Endothelial cell of umbilical vein (primary cell): ENCODE measurements around the gene NOXRED1. TPM values are rescaled to one million over a fixed set of nuclear protein-coding genes. Genes with fewer than 3 reads are reported as not detected.

Experiments
- BruUV-seq: library from RNA; stranded (reverse); fragments of 400-500 nt; replicated peaks from 2 replicates; lab custom pipeline; 2021; lab: Mats Ljungman, UMichigan
- CTCF ChIA-PET: fragments of 300-600, 350-600 bp; sonication (Branson Sonifier 250); formaldehyde crosslinking; loops from one replicate; lab custom pipeline; 2021; ENCODE audit warnings: antibody characterized with exemption, inconsistent platforms; lab: Charles Lee
- POLR2A ChIA-PET: fragments of 300-600, 350-600 bp; sonication (Branson Sonifier 250); formaldehyde crosslinking; loops from one replicate; lab custom pipeline; 2021; ENCODE audit warnings: antibody characterized with exemption, inconsistent platforms; lab: Charles Lee
- DNase-seq: peaks from one replicate; pipeline ENCODE4 v3.0.0-alpha.2; 2011; ENCODE audit warnings: low read depth, low spot score
- FAIRE-seq: peaks from 2 replicates; lab custom pipeline; 2011; peaks lifted over from hg19 to GRCh38; lab: Jason Lieb, UNC
- H2AFZ ChIP-seq: 2 replicates; pipeline ENCODE4 v1.6.0; 2012; ENCODE audit warnings: low read depth, low read length, control low read depth, inconsistent platforms
- H3K27ac ChIP-seq: 2 replicates; pipeline ENCODE4 v1.5.1; 2011; ENCODE audit warnings: low read depth, mild to moderate bottlenecking, control low read depth, low read length, moderate library complexity; ENCODE audit not compliant: insufficient read depth
- H3K27me3 ChIP-seq, 2 experiments: 2 replicates each; pipeline versions ENCODE4 v1.6.0 to v1.6.1; 2011; ENCODE audit warnings: low read length in 2 of 2, mixed read lengths in 1 of 2; ENCODE audit not compliant: control insufficient read depth in 2 of 2, insufficient read depth in 2 of 2
- H3K36me3 ChIP-seq, 2 experiments: 2 replicates in 1 of 2; 3 replicates in 1 of 2; pipeline ENCODE4 v1.5.1; 2011; ENCODE audit warnings: low read length in 2 of 2, mild to moderate bottlenecking in 1 of 2, moderate library complexity in 1 of 2; ENCODE audit not compliant: control insufficient read depth in 2 of 2, insufficient read depth in 2 of 2; ENCODE audit errors: extremely low read depth in 1 of 2
- H3K4me1 ChIP-seq: 3 replicates; pipeline ENCODE4 v1.5.1; 2011; ENCODE audit warnings: mild to moderate bottlenecking, low read length; ENCODE audit not compliant: control insufficient read depth, insufficient read depth; ENCODE audit errors: extremely low read depth
- H3K4me2 ChIP-seq: 2 replicates; pipeline ENCODE4 v1.6.1; 2011; ENCODE audit warnings: low read length, control low read depth, mixed read lengths; ENCODE audit not compliant: insufficient read depth
- H3K4me3 ChIP-seq, 3 experiments: fragments of 200-600 bp in 1 of 3; sonication (generic), shearing (Covaris generic) in 1 of 3; replicated peaks in 1 of 3; 2 replicates each; pipeline ENCODE4 v1.5.1; 2011 to 2016; ENCODE audit warnings: control low read depth in 3 of 3, low read length in 3 of 3, mild to moderate bottlenecking in 2 of 3, inconsistent platforms in 1 of 3, low read depth in 1 of 3, moderate library complexity in 1 of 3; ENCODE audit not compliant: insufficient read depth in 1 of 3
- H3K79me2 ChIP-seq: 2 replicates; pipeline ENCODE4 v1.6.0; 2012; ENCODE audit warnings: low read length, inconsistent platforms; ENCODE audit not compliant: control insufficient read depth, insufficient read depth
- H3K9ac ChIP-seq: replicated peaks from 2 replicates; pipeline ENCODE3; 2011; ENCODE audit warnings: low read length, control low read depth; ENCODE audit not compliant: insufficient read depth; ENCODE audit errors: extremely low read depth
- H3K9me1 ChIP-seq: replicated peaks from 3 replicates; pipeline ENCODE4 v1.6.0; 2011; ENCODE audit warnings: mild to moderate bottlenecking, low read length; ENCODE audit not compliant: control insufficient read depth, insufficient read depth; ENCODE audit errors: extremely low read depth
- H3K9me3 ChIP-seq: replicated peaks from 2 replicates; pipeline ENCODE4 v1.5.1; 2012; ENCODE audit warnings: low read length, inconsistent platforms; ENCODE audit not compliant: control insufficient read depth, insufficient read depth
- H4K20me1 ChIP-seq: replicated peaks from 2 replicates; pipeline ENCODE3; 2011; ENCODE audit warnings: mild to moderate bottlenecking, low read length; ENCODE audit not compliant: control insufficient read depth, insufficient read depth; ENCODE audit errors: extremely low read depth
- CTCF ChIP-seq, 2 donors: IDR thresholded peaks; 1 replicate in 1 of 2; 2 replicates in 1 of 2; pipeline ENCODE4 v1.5.1; 2011; ENCODE audit warnings: low read length in 2 of 2, mild to moderate bottlenecking in 2 of 2, moderate library complexity in 2 of 2, control low read depth in 1 of 2, inconsistent platforms in 1 of 2, low read depth in 1 of 2; ENCODE audit not compliant: insufficient read depth in 1 of 2; ENCODE audit errors: extremely low read depth in 1 of 2
- EZH2 ChIP-seq: IDR thresholded peaks from 2 replicates; pipeline ENCODE4 v1.6.1; 2012; ENCODE audit warnings: borderline replicate concordance, low read depth, mild to moderate bottlenecking, moderate library complexity, low read length, inconsistent platforms; ENCODE audit not compliant: severe bottlenecking
- FOS ChIP-seq: IDR thresholded peaks from 2 replicates; pipeline ENCODE4 v1.6.1; 2011; ENCODE audit warnings: mild to moderate bottlenecking, low read length, moderate library complexity, borderline replicate concordance; ENCODE audit not compliant: insufficient read depth
- GATA2 ChIP-seq: IDR thresholded peaks from 2 replicates; pipeline ENCODE4 v1.7.0; 2011; ENCODE audit warnings: low read depth, mild to moderate bottlenecking, moderate library complexity, mixed read lengths, low read length; ENCODE audit not compliant: insufficient read length, insufficient read depth
- JUN ChIP-seq: IDR thresholded peaks from 2 replicates; pipeline ENCODE4 v1.6.1; 2011; ENCODE audit warnings: borderline replicate concordance, low read depth; ENCODE audit not compliant: insufficient read length, insufficient read depth
- MYC ChIP-seq: IDR thresholded peaks from one replicate; pipeline ENCODE4 v1.6.1; 2011; ENCODE audit warnings: mild to moderate bottlenecking, low read depth, low read length
- POLR2A ChIP-seq: IDR thresholded peaks from 2 replicates; pipeline ENCODE4 v1.6.1; 2012; ENCODE audit warnings: low read depth, mild to moderate bottlenecking, control low read depth, low read length
- POLR2AphosphoS5 ChIP-seq: IDR thresholded peaks from 2 replicates; pipeline ENCODE4 v1.6.1; 2012; ENCODE audit warnings: low read depth, mild to moderate bottlenecking, control low read depth, low read length, moderate library complexity; ENCODE audit not compliant: insufficient read depth
- dilution Hi-C: fragments of 300-500 bp; cut with MboI; formaldehyde crosslinking; loops from one replicate; pipeline ENCODE4 v1.15.0; 2019; ENCODE audit warnings: low sequenced_read_pairs; ENCODE audit not compliant: extremely low pct_ligation_motif_present
- intact Hi-C: fragments of 100-400 bp; cut with micrococcal nuclease; formaldehyde crosslinking; loops from one replicate; pipeline ENCODE4 v1.10.0; 2022
- polyA plus RNA-seq, 4 experiments: library from polyadenylated mRNA; depleted of rRNA in 3 of 4; stranded (reverse) in 3 of 4; unstranded in 1 of 4; fragments of >200 nt; gene quantifications; 2 replicates each; pipeline versions ENCODE4 v1.2.1 to v1.2.3, GENCODE V29; 2011 to 2012; ENCODE audit warnings: missing spikeins in 1 of 4
- total RNA-seq: library from RNA; stranded (reverse); gene quantifications from 2 replicates; pipeline ENCODE4 v1.2.3, GENCODE V29; 2021
- TF ChIP-seq, protein P1 (sequence below): IDR thresholded peaks from 2 replicates; pipeline ENCODE4 v1.6.1; 2011; ENCODE audit not compliant: insufficient read depth, insufficient read length

Gene NOXRED1
- total and polyA plus RNA-seq, 2 donors (not counting 3 experiments of a cell fraction or from before 2014, with no cell fraction given), result 0.15 to 0.33 TPM

DNA sequence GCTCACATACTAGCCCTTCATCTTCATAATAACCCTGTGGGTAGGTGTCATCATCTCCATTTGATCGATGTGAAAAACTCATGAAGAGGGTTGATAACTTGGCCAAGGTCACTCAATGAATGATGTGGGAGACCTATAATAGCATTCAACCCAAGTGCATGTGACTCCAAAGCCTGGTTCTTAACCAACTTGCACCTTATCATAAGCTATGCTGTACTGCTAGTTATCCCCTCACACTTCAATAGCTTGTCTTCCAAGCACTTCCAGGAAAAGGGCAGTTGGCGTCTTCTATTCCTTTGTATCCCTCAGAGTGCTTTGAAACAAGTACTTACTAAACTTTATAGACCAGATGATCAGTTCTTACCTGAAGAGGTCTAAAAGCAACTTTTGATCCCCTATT is 18.9 kb upstream of the NOXRED1 start:
- no peaks in the 10 kb centered on the region for H3K9me1 ChIP-seq
- no peak overlapping the region for H3K4me3 ChIP-seq
- DNase-seq (no peak), FAIRE-seq (no peak)
- H4K20me1 ChIP-seq, result no peaks in the 10 kb centered on the region
- H3K27ac ChIP-seq, result no peak overlapping the region
- H3K9me3 ChIP-seq, result no peaks in the 10 kb centered on the region
- peaks cover 11 to 25% of the 10 kb centered on the region in 2 experiments for H3K36me3 ChIP-seq
- intact Hi-C loops (no loop called here), dilution Hi-C loops (no loop called here)
- TF ChIP-seq EZH2, result no peak
- no peak for TF ChIP-seq JUN
- no peak for TF ChIP-seq CTCF (IDR thresholded peaks at IDR 0.05; ENCODE audit: extremely low read depth in 1 of 2, insufficient read depth in 1 of 2, low read depth in 1 of 2, low read length in 2 of 2)
- TF ChIP-seq, protein P1, sequence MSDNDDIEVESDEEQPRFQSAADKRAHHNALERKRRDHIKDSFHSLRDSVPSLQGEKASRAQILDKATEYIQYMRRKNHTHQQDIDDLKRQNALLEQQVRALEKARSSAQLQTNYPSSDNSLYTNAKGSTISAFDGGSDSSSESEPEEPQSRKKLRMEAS, result no peak
- no TSS peak for BruUV-seq
- H3K4me1 ChIP-seq, result no peaks in the 10 kb centered on the region
- POLR2A ChIA-PET, result no interaction called here
- no peak overlapping the region for H3K4me2 ChIP-seq
- H3K79me2 ChIP-seq, result no peaks in the 10 kb centered on the region
- no peak overlapping the region for H3K9ac ChIP-seq
- H2AFZ ChIP-seq, result no peak overlapping the region
- CTCF ChIA-PET, result no interaction called here
- H3K27me3 ChIP-seq, result no peaks in the 10 kb centered on the region

DNA sequence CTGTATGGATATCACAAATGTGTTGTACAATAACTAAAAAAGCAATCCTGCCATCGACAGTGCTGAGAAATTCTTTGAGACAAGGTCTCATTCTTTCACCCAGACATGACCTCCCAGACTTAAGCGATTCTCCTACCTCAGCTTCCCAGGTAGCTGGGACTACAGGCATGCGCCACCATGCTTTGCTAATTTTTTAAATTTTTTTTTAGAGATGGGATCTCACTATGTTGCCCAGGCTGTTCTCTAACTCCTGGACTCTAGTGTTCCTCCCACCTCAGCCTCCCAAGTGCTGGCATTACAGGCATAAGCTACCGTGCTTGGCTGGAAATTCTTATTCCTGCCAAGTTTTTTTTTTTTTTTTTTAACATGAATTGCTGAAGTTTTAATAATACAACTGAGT is 16.5 kb upstream of the NOXRED1 start:
- ChIA-PET CTCF (interaction anchor here (1.9 kb wide), 1 partner anchor 8 kb away, joined by 4 read pairs; no protein-coding TSS in a partner anchor), POLR2A (interaction anchor here (0.6 kb wide), 1 partner anchor 299 kb away, joined by 3 read pairs; no protein-coding TSS in a partner anchor)
- H3K9me3 ChIP-seq, result no peaks in the 10 kb centered on the region
- FAIRE-seq (no peak), DNase-seq (no peak)
- peaks cover 13 to 32% of the 10 kb centered on the region in 2 experiments for H3K36me3 ChIP-seq
- H3K27me3 ChIP-seq, result no peaks in the 10 kb centered on the region
- no peaks in the 10 kb centered on the region for H4K20me1 ChIP-seq
- H3K9me1 ChIP-seq, result no peaks in the 10 kb centered on the region
- no peaks in the 10 kb centered on the region for H3K79me2 ChIP-seq
- no peak overlapping the region for H3K9ac ChIP-seq
- no peaks in the 10 kb centered on the region for H3K4me1 ChIP-seq
- H3K4me3 ChIP-seq, result no peak overlapping the region
- H3K4me2 ChIP-seq, result no peak overlapping the region
- no peak overlapping the region for H2AFZ ChIP-seq
- no TSS peak for BruUV-seq
- intact Hi-C loops, result no loop called here
- dilution Hi-C loops, result no loop called here
- no peak overlapping the region for H3K27ac ChIP-seq
- TF ChIP-seq EZH2 (no peak), JUN (no peak), MYC (no peak), GATA2 (no peak), CTCF (IDR thresholded peaks at IDR 0.05; ENCODE audit: extremely low read depth in 1 of 2, insufficient read depth in 1 of 2, low read depth in 1 of 2, low read length in 2 of 2) (no peak), FOS (no peak), POLR2AphosphoS5 (no peak), POLR2A (no peak)
- TF ChIP-seq, protein P1, result no peak
